Kidney tubule cell (primary cell): ENCODE measurements around the gene HUS1.

Source experiments
- DNase-seq: peaks from one replicate; pipeline ENCODE4 v3.0.0-alpha.2; 2018; ENCODE audit warnings: low spot score

Gene HUS1

DNA sequence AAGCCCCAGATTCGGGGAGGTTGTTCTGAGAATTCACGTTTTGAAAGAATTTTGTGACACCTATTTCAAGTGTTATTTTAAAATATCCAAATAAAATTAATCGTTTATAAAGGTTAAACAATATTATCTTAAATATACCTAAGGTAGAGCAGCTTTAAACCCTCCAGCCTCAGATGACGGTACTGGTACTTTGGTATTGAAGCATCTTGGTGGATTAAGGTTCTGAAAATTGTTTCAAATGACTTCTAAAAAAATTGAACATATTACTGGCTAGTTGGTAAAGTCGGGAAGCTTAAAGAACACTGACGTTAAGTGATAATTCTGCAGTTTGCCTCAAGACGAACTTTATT, 392 bp upstream of the HUS1 start:
- DNase-seq: no peak

DNA sequence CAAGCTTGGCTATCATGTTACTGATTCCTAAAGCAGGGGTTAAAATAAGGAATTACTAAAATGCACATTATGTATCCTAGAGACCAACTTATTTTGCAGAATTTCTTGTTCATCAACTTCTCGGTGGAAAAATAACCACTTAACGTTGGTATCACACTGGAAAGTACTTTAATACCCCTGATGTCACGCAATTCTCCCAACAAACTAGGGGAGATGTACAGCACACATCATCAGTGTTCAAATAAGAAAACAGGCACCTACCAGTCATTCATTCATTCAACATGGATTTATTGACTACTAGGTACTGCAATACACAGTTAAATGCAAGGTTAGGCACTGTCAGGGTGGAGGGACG, 648 bp downstream of the HUS1 start:
- no peak for DNase-seq

DNA sequence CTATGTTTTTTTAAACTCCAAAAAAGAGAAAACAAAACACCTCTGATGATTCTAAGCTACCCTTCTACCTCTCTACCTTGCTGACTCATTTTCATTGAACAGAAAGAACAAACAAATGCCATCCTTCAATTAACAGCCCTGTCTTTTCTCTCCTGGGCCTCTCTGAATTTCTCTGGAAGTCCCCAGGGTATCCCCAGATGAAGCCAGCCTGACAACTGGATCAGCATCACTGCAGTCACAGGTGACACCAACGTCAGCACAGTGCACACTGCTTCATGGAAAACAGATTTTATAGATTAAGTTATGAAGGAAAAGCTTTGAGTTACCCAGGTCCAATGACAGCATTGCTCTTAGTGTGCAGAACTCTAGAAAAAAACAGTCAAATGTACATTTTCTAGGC, 5.7 kb downstream of the HUS1 start:
- no peak for DNase-seq

DNA sequence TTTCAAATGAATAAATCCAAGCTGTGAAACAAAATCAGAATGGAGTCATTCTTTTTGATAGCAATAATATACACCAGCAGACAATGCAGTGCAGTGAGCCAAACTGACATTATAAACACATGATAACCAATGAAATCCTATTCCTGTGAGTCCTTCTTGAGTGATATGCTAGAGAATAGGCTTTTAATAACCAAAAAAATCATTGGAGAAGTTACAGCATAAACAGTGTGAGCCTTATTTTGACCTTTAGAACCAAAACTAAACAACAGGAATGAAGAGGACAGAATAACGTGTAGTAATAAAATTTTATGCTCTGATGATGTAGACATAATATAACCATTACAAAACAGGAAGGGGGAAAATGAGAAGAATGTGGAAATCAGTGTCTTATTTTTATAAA, 8.7 kb downstream of the HUS1 start:
- no peak for DNase-seq

DNA sequence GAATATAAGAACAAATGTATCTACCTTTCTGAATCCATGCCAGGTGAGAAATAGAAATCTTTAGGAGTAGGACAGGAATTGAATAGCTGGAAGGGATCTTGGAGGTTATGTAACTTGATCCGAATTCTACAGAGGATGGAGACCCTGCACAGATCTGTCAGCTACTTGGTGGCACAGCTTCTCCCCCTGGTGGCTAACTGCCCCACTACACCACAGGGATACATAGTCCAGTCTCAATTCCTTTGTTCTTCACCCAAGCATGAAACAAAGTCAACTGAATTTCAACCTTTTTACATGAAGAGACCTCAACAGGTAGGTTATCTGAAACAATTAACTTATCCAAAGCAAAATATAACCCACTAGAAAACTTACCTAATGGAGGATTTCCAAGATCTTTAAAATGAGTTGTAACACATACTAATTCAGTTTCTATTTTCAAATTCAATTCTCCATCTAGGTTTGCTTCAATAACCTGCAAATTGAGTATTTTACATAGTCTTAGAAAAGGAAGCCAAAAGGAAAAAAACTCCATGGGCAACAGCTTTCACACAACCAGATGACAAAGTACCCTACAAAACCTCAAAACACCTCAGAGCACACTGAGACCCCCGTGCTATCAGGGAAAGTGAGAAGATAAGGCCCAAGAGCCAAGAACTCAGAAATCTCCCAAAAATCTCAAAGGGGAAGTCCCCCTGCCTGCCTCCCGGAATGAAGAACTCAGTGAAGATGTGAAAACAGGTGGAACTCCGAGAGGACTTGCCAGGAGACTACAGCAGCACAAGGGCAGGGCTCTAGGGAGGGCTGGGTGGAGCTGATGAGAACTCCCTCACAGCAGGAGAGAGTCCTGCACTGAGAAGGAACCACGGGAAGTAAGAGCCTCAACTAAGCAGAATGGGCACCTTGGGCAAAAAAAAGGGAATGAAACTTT, 10.3 kb downstream of the HUS1 start:
- DNase-seq: peak; percentile 63

DNA sequence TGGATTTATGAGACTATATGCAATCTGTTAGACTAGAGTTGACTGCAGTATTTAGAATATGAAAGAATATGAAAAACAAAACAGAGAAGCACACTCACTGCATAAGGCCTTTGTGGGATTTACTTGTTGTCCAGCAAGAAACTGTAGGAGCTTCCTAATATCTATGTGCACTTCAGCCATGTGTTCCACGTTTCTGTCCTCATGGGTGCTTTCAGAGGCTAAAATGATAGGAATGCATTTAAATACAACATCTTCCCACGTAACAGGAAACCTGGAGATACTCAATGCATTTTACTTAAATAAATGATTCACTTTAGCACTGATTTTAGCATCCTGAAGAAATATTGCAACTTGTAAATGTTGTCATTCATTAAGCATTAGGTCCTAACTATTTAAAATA, 11.7 kb downstream of the HUS1 start:
- no peak for DNase-seq

DNA sequence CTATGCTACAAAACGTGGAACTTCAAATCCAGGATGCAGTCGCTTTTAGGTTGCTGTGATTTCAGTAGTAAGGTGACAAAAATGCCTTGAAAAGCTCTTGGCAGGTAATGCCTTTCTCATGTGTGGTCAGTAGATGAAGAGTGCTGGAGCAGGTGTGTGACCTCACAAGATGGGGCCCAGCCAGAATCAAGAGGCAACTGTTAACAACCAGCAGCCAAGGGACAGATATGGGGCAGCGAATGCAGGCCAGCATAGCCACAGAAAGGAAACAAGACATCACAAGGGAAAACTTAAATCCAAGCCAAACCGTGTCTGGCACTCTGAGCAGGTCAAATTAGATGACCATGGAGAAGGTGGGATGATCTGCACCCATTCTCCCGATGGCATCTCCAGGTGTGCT, 12.3 kb downstream of the HUS1 start:
- no peak for DNase-seq

DNA sequence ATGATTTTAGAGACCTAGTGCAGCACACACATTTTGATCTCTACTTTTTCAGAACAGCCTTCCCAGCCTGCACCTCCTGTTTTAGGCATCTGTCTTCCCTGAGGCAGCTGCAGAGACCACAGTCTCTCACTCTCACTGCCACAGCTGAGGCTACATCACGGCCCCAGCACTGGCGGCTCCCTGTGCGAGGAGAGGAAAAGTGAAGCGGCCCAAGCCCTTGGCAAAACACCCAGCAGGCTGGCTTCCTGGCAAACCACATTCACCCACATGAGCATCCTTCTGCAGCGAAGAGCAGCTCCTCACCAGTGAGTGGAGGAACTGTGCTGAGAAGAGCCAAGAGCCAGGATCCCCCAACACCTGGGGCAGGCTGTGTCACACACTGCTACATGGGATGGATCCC, 14.0 kb downstream of the HUS1 start:
- no peak for DNase-seq

DNA sequence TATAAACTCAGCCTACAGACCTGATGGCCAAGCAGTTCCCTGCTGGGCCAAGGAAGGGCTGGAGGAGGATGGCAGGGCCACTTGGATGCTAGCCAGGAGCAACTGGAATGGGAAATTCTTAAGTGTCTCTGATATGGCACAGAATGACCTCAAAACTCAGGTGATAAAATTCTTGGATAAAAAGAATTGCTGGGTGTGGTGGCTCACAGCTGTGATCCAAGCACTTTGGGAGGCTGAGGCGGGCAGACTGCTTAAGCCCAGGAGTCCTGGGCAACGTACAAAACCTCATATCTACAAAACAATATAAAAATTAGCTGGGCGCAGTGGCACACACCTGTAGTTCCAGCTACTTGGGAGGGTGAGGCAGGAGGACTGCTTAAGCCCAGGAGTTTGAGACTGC, 17.2 kb downstream of the HUS1 start:
- DNase-seq: no peak

DNA sequence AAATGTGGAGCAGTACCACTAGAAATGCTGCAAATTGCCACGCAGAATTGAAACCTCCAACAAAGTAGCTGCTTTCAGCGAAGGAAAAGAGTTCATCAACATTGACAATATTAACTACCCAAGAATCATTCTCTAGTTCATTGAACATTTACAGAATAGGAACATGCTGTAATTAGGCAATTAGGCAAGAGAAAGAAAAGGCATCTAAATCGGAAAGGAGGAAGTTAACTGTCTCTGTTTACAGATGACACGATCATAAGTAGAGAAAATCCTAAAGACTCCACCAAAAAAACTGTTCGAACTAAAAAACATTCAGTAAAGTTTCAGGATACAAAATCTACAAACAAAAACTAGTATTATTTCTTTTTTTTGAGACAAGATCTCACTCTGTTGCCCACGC, 22.3 kb downstream of the HUS1 start:
- no peak for DNase-seq

DNA sequence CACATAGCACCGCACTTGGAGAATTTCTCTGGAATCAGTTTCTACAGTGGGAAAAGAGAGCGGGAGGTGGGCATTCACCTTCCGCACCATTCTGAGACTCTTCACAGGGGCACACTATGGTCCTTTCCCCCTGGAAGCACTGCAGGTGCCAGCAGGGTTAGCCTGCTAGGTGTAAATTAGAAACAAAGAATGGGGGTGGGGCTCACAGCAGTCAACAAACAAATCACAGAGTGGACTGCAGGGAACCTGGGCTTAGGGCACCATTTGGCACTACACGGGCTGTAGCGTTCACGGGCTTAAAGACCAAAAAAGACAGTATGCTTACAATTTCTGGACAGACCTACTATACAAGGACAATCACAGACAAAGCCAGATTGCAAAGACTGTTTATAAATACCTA, 23.2 kb downstream of the HUS1 start:
- DNase-seq: no peak

DNA sequence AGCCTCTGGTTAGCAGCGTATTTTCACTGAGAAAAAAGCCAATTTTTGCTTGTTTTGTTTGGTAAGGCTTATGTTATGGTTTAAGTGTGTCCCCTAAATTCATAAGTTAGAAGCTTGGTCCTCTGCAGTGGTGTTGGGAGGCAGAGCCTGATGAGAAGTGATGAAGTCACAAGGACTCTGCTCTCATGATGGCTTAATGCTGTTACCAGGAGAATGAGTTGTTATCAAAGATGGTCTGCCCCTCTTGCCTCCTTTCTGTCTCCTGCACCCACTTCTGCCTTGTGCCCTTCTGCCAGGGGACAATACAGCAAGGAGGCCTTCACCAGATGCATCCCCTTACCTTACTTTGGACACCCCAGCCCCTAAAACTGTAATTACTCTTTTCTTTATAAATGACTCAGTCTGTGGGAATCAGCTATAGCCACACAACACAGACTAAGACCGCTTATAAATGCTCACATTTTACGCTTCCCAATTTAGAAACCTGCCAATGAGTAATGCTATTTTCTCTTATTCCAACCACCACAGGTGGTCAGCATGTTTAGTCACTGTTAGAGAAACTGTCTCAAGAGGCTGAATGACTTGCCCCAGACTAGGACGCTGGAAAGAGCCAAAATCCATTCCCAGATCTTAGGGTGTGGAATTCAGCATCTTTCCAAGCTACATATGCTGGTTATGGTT, 25.0 kb downstream of the HUS1 start:
- DNase-seq: peak; percentile 33

DNA sequence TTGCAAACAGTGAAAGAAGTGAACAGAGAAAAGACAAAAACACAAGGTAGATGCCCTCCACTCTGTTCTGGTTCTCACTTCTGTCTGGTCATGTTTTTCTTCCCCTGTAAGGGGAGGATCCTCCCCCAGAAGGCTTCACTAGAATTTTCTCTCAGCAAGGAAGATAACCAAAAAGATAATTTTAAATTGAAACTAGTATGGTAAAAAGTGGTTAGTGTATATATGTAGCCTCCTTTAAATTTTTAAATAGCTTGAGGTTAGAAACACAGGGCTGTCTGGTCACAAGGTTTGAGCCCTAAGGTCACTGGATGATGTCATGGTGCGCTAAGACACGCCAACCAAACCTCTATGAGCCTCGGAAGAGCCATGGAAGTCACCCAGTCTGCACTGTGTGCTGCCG, 25.6 kb downstream of the HUS1 start:
- DNase-seq: no peak

DNA sequence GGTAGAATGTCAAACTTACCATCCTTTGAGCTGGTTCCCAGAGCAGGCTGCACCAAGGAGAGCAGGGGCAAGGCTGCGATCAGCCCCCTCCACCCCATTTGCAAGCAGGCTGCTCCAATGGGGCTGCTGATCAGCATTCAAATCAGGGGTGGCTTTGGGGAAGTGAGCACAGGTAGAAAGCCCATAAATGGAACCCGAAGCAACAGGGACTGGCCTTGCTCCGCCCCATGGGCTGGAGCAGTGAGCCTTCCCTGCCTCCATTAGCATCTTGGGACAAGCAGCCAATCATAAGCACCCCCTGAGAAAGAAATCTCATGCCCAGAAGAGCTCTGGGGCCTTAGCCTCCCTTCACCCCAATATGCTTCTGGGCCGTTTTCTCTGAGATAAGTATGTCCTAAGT, 27.2 kb downstream of the HUS1 start:
- DNase-seq: no peak

DNA sequence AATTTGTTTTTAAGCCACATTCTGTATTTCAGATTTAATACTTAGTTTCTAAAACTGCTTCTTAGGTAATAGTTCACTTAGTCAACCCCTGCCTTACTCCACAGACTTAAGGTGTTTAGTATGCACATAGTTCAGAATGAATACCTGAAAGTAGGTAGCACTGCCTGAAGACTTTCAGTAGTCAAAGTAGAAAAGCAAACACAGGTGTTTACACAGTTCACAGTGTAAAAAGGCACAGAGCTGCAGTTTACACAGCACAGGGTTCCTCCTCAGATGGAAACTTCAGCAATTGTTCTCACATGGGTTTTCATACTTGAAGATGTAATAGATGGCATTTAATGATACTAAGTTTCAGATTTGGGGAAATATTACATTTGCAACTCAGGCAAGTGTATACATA, 28.0 kb downstream of the HUS1 start:
- DNase-seq: no peak

DNA sequence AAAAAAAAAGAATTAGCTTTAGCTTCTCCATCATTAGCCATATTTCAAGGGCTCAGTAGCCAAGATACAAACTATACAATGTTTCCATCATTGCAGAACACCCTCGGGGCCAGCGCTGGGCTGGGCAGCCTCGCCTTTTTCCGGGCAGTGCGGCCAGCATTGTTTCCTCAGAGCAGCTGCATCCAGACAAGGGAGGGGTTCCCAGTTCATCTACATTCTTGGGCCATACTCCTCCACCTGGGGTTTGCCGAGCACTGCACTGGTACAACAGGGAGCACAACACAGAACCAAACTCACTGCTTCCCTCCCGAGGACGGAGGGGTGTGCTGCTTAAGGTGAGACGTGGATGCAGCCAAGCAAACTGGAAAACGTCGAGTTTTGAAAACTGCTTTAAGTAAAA, 28.7 kb downstream of the HUS1 start:
- no peak for DNase-seq

DNA sequence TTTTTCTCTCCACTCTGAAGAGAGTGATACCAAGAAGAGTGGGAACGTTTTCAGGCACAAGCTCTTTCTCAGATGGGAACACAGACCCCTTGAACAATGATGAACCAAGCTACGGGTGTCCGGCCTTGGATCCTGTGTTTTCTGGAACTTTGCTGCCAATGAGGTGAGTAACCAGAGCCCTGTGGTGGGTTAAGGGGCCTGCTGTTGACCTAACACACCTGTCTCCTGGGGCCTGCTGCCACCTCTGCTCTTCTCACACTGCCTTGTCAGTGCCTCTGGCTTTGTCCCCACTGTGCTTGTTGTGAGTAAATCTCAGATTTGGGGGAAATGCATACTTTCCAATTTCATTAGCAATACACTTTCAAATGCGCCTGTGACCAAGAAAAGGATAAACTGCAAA, 29.7 kb downstream of the HUS1 start:
- no peak for DNase-seq

DNA sequence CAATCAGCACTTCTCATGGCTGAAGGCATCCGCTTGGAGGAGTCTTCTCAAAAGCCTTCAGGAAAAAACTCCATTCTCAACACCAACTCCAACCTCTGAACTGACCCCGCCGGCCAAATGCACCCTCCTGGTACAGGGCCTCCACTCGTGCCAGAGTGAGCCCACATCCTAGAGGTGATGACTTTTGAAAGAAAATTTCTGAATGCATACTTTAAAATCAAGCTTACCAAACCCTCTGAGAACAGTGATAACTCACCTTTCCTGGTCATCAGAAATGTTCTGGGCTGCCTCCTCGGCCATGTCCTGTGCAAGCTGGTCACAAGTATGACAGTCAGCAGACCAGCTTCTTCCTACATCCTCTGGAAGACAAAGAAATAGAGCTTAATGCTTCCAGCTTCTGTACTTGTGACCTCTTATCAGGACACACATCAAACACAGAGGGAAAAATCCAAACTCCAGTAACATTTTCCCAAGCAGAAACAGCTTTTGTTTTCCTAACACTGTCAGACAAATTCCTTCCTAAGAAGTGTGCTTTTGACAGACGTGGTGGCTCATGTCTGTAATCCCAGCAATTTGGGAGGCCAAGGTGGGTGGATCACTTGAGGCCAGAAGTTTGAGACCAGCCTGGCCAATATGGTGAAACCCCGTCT, 31.1 kb downstream of the HUS1 start, which contains the start of gene PKD1L1:
Gene PKD1L1 (minus strand): TSS at position 326 of the 650 bp plus-strand sequence. CDS start 26 bp downstream, at position 300.
- DNase-seq: no peak

DNA sequence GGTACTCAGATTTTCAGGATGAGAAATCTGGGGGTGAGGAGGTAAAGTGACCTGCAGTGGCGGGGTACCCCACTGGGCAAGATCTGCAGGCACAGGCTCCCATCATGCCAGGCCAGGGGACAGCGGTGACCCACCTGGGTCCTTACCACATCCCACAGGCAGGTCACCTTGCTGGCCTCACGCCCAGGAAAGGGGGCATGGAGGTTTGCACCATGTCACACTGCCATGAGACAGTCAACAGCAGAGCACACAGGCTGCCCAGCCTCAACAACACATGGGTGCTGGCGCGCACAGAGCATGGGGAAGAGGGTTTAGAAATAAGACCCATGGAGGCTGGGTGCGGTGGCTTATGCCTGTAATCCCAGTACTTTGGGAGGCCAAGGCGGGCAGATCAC, 32.1 kb downstream of the HUS1 start:
- DNase-seq: no peak

DNA sequence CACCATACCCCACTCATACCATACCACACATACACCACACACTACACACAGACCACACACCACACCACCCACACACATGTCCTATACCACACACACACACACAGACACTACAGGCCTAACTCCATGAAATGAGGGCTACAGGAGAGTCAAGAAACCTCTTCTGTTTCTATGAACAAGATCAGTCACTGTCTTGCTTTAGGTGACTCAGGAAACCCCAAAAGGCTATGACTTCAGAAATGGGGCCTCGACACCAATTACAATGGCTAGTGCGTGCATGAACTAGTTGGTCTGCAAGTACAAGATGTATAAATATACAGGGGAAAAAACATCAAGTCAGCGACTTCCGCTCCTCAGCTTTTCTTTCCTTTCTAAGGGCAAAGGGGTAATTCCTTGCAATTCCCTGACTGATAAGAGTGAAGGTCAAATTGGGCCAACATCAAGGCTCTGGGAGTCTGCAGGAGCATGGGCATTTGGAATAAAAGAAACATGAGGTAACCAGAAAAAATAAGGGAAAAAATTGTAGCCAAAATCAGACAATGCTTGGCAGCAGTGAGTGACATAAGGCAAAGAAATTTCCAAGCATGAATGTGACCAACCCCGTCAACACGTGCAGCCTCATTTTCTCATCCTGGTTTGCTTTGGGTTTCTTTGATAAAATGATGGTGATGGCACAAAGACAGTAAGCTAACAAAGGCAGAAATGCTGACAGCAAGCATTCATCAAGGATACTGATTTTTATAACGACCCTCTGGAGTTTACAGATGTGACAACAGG, 32.6 kb downstream of the HUS1 start:
- no peak for DNase-seq

DNA sequence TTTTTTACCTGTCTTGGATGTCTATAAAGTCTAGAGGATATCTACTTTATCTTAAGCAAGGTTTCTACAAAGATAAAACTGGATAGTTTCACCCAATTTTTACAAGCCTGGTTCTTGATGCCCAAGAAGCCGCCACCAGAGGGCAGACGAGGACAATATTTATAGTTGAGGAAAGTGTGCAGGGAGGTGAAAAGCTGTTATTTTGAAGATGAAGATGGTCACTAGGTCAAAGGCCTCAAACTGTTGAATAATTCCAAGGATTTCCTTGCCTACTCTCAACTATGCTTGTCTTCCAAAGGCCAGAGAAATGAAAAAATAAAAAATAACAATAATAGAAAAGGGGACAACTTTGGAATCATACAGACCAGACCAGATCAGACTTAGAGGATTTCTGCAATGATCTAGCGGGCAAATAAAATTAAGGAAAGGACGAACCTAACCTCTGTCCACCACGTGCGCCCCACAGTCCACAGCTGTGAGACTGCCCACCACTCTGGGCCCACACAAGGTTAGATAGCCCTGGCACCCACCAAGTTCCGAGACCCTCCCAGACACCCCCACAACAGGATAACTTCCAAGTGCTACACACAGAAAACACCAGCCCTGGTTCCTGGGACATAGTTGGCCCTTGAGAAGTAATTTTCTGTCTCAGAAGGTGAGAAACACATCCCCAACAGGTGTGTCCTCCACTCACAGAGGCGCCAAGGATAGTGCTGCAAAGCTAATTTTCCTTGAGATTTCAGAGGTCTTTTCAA, 34.0 kb downstream of the HUS1 start:
- peak; percentile 60 for DNase-seq
